Smooth muscle cell (in vitro differentiated cells): Measurements from ENCODE around the gene NCKAP5. TPM values are rescaled to one million over a fixed set of nuclear protein-coding genes. Genes with fewer than 3 reads are reported as not detected.

Experiments
- DNase-seq: peaks from one replicate; lab custom pipeline; 2025; ENCODE audit not compliant: unreplicated experiment; lab: John Stamatoyannopoulos, UW
- H2AFZ ChIP-seq: fragments of 200-600 bp; sonication (generic); 2 replicates; pipeline ENCODE4 v1.6.0; 2016; ENCODE audit warnings: antibody characterized with exemption, low read depth, mild to moderate bottlenecking
- H3F3A ChIP-seq: fragments of 200-600 bp; sonication (generic); 2 replicates; pipeline ENCODE4 v1.6.0; 2017; ENCODE audit warnings: antibody characterized with exemption, low read depth
- H3K27ac ChIP-seq: fragments of 200-600 bp; sonication (generic); 2 replicates; pipeline ENCODE4 v1.5.1; 2016; ENCODE audit warnings: low read depth, mild to moderate bottlenecking
- H3K27me3 ChIP-seq: fragments of 200-600 bp; sonication (generic); 2 replicates; pipeline ENCODE4 v1.6.1; 2016; ENCODE audit warnings: low read depth, mild to moderate bottlenecking
- H3K36me3 ChIP-seq: fragments of 200-600 bp; sonication (generic); 2 replicates; pipeline ENCODE4 v1.5.1; 2016; ENCODE audit warnings: low read depth
- H3K4me1 ChIP-seq: fragments of 200-600 bp; sonication (generic); 2 replicates; pipeline ENCODE4 v1.5.1; 2016; ENCODE audit warnings: low read depth
- H3K4me2 ChIP-seq: fragments of 200-600 bp; sonication (generic); 2 replicates; pipeline ENCODE4 v1.6.0; 2016; ENCODE audit warnings: mild to moderate bottlenecking
- H3K4me3 ChIP-seq: fragments of 200-600 bp; sonication (generic); 2 replicates; pipeline ENCODE4 v1.5.1; 2016; ENCODE audit warnings: mild to moderate bottlenecking
- H3K79me2 ChIP-seq: fragments of 200-600 bp; sonication (generic); 2 replicates; pipeline ENCODE4 v1.6.0; 2016; ENCODE audit warnings: low read depth, mild to moderate bottlenecking
- H3K9ac ChIP-seq: fragments of 200-600 bp; sonication (generic); 2 replicates; pipeline ENCODE4 v1.6.0; 2016; ENCODE audit warnings: low read depth
- H3K9me3 ChIP-seq: fragments of 200-600 bp; sonication (generic); replicated peaks from 2 replicates; pipeline ENCODE4 v1.5.1; 2016; ENCODE audit warnings: low read depth
- H4K20me1 ChIP-seq: fragments of 200-600 bp; sonication (generic); 2 replicates; pipeline ENCODE4 v1.6.0; 2016; ENCODE audit warnings: low read depth
- WGBS: methylation state at CpG from one replicate; pipeline ENCODE4 v1.1.7; 2016; ENCODE audit warnings: low lambda C conversion rate; 5-methylcytosine and 5-hydroxymethylcytosine counted together
- polyA plus RNA-seq: library from polyadenylated mRNA; unstranded; fragments of >200 nt; fragmentation: Nextera tagmentation; extraction: Ambion mirVana; gene quantifications from 2 replicates; pipeline ENCODE4 v1.2.1, GENCODE V29; 2016
- total RNA-seq: library from RNA; depleted of rRNA; stranded (reverse); fragments of >200 nt; gene quantifications from 2 replicates; pipeline ENCODE4 v1.2.3, GENCODE V29; 2014
- TF ChIP-seq, protein P1 (sequence below): fragments of 200-600 bp; sonication (generic); IDR thresholded peaks from 2 replicates; pipeline ENCODE4 v1.5.1; 2017; ENCODE audit warnings: borderline replicate concordance, mild to moderate bottlenecking, antibody characterized with exemption; ENCODE audit not compliant: insufficient read depth, poor library complexity, severe bottlenecking

The NCKAP5 gene
- total and polyA plus RNA-seq, 2 experiments from 2014 or later = 4.6 to 9.5 TPM

GRCh38 chr2:133271105-133271504 is 297.2 kb downstream of the NCKAP5 start:
- H3K27me3 ChIP-seq = peaks cover 8% of the 10 kb centered on the region
- H3K9me3 ChIP-seq = no peaks in the 10 kb centered on the region
- WGBS = 96% methylated on average over 4 of the region's 4 CpGs
- H4K20me1 ChIP-seq = no peaks in the 10 kb centered on the region
- H2AFZ ChIP-seq = no peak overlapping the region
- H3K36me3 ChIP-seq = no peaks in the 10 kb centered on the region
- TF ChIP-seq, protein P1, sequence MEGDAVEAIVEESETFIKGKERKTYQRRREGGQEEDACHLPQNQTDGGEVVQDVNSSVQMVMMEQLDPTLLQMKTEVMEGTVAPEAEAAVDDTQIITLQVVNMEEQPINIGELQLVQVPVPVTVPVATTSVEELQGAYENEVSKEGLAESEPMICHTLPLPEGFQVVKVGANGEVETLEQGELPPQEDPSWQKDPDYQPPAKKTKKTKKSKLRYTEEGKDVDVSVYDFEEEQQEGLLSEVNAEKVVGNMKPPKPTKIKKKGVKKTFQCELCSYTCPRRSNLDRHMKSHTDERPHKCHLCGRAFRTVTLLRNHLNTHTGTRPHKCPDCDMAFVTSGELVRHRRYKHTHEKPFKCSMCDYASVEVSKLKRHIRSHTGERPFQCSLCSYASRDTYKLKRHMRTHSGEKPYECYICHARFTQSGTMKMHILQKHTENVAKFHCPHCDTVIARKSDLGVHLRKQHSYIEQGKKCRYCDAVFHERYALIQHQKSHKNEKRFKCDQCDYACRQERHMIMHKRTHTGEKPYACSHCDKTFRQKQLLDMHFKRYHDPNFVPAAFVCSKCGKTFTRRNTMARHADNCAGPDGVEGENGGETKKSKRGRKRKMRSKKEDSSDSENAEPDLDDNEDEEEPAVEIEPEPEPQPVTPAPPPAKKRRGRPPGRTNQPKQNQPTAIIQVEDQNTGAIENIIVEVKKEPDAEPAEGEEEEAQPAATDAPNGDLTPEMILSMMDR = no peak
- H3K4me1 ChIP-seq = peaks cover 5% of the 10 kb centered on the region
- DNase-seq = no peak
- no peaks in the 10 kb centered on the region for H3K79me2 ChIP-seq
- H3K9ac ChIP-seq = no peak overlapping the region
- H3K4me2 ChIP-seq = no peak overlapping the region
- H3K4me3 ChIP-seq = no peak overlapping the region
- H3F3A ChIP-seq = no peaks in the 10 kb centered on the region
- H3K27ac ChIP-seq = no peak overlapping the region

- Histone ChIP-seq H3K9me3 (no peaks in the 10 kb centered on the region), H3K4me2 (no peak overlapping the region), H3K4me3 (no peak overlapping the region), H2AFZ (no peak overlapping the region), H3K9ac (no peak overlapping the region), H3K36me3 (no peaks in the 10 kb centered on the region), H4K20me1 (no peaks in the 10 kb centered on the region), H3K4me1 (peaks cover 10% of the 10 kb centered on the region), H3K27me3 (peaks cover 8% of the 10 kb centered on the region), H3F3A (no peaks in the 10 kb centered on the region), H3K27ac (no peak overlapping the region), H3K79me2 (no peaks in the 10 kb centered on the region)
- TF ChIP-seq, protein P1 = no peak
- WGBS = 97% methylated on average over 5 of the region's 5 CpGs
- no peak for DNase-seq
Measured at GRCh38 chr2:133270550-133270949, 297.7 kb downstream of the NCKAP5 start.

GRCh38 chr2:133266926-133267590 is 301.2 kb downstream of the NCKAP5 start:
- H3K4me1 ChIP-seq = peaks cover 33% of the 10 kb centered on the region
- TF ChIP-seq, protein P1 = no peak
- no peaks in the 10 kb centered on the region for H3K79me2 ChIP-seq
- H3K4me3 ChIP-seq = peak overlapping the region; percentile 56
- H3K27ac ChIP-seq = no peak overlapping the region
- peaks cover 7% of the 10 kb centered on the region for H3F3A ChIP-seq
- peak overlapping the region; percentile 81 for H2AFZ ChIP-seq
- H3K9me3 ChIP-seq = no peaks in the 10 kb centered on the region
- 1% methylated on average over 8 of the region's 17 CpGs for WGBS
- peaks cover 8% of the 10 kb centered on the region for H3K27me3 ChIP-seq
- H3K9ac ChIP-seq = no peak overlapping the region
- peak overlapping the region; percentile 91 for H3K4me2 ChIP-seq
- H4K20me1 ChIP-seq = no peaks in the 10 kb centered on the region
- DNase-seq = no peak
- no peaks in the 10 kb centered on the region for H3K36me3 ChIP-seq
